HepG2 (cell line): ENCODE data around the gene MIDN. TPM values are rescaled to one million over a fixed set of nuclear protein-coding genes. Genes with fewer than 3 reads are reported as not detected.

Source experiments
- ATF7 ChIP-seq, 2 experiments: fragments of 450-650 bp in 1 of 2; sonication (generic) in 1 of 2; formaldehyde crosslinking in 1 of 2; IDR thresholded peaks; 2 replicates each; pipeline versions ENCODE4 v1.4.0 to v1.6.1; 2016 to 2020; ENCODE audit warnings: antibody characterized with exemption in 1 of 2, mild to moderate bottlenecking in 1 of 2, missing genetic modification reagents in 1 of 2
- BCL6 ChIP-seq: IDR thresholded peaks from 2 replicates; pipeline ENCODE4 v1.6.1; 2016; ENCODE audit warnings: missing genetic modification reagents, missing compliant biosample characterization
- CBX1 ChIP-seq: IDR thresholded peaks from one replicate; pipeline ENCODE4 v1.6.1; 2016; ENCODE audit warnings: antibody characterized with exemption, low read depth
- FOXM1 ChIP-seq: sonication (generic); formaldehyde crosslinking; IDR thresholded peaks from 2 replicates; pipeline ENCODE4 v1.5.0; 2020; ENCODE audit warnings: missing genetic modification reagents
- SUZ12 ChIP-seq: fragments of 150-350 bp; IDR thresholded peaks from 2 replicates; pipeline ENCODE4 v1.6.1; 2014; ENCODE audit warnings: low read depth, low read length
- U2AF2 ChIP-seq: fragments of 200-400 bp; formaldehyde crosslinking; IDR thresholded peaks from 2 replicates; pipeline ENCODE4 v1.6.1; 2017; ENCODE audit warnings: low read depth, mild to moderate bottlenecking, low read length
- ZC3H13 ChIP-seq: sonication (generic); formaldehyde crosslinking; IDR thresholded peaks from 2 replicates; pipeline ENCODE4 v1.8.1; 2023; ENCODE audit warnings: mild to moderate bottlenecking, missing genetic modification reagents, moderate library complexity
- ZNF121 ChIP-seq: sonication (generic); formaldehyde crosslinking; IDR thresholded peaks from 2 replicates; pipeline ENCODE4 v1.5.0; 2020; ENCODE audit warnings: mild to moderate bottlenecking, missing genetic modification reagents
- ZNF264 ChIP-seq: sonication (generic); formaldehyde crosslinking; IDR thresholded peaks from 2 replicates; pipeline ENCODE4 v1.4.0; 2020; ENCODE audit warnings: missing genetic modification reagents
- ZNF317 ChIP-seq: sonication (generic); formaldehyde crosslinking; IDR thresholded peaks from 2 replicates; pipeline ENCODE4 v1.5.0; 2020; ENCODE audit warnings: mild to moderate bottlenecking, missing genetic modification reagents
- ZNF468 ChIP-seq: sonication (generic); formaldehyde crosslinking; IDR thresholded peaks from 2 replicates; pipeline ENCODE4 v1.8.0; 2022; ENCODE audit warnings: mild to moderate bottlenecking, moderate library complexity, missing genetic modification reagents
- ZNF562 ChIP-seq: sonication (generic); formaldehyde crosslinking; IDR thresholded peaks from 2 replicates; pipeline ENCODE4 v1.8.0; 2022; ENCODE audit warnings: missing genetic modification reagents, borderline replicate concordance
- polyA plus RNA-seq, 8 experiments: library from polyadenylated mRNA; depleted of rRNA in 3 of 8; stranded (reverse) in 7 of 8; unstranded in 1 of 8; fragments of >200 nt; fragmentation: Illumina TruSeq in 4 of 8; extraction: Trizol in 4 of 8; gene quantifications; 2 replicates each; pipeline versions ENCODE4 v1.2.1 to v1.2.3, GENCODE V29; 2011 to 2016; ENCODE audit warnings: low read depth in 4 of 8, missing spikeins in 1 of 8, mixed read lengths in 1 of 8; ENCODE audit not compliant: insufficient read depth in 1 of 8
- total RNA-seq, 5 experiments: library from RNA; depleted of rRNA; stranded (reverse); fragments of >200 nt; fragmentation: Illumina TruSeq; extraction: Trizol; gene quantifications; 2 replicates each; pipeline ENCODE4 v1.2.3, GENCODE V29; 2016; ENCODE audit warnings: low read depth in 1 of 5
- TF ChIP-seq, protein P1 (sequence below): sonication (generic); formaldehyde crosslinking; IDR thresholded peaks from 2 replicates; pipeline ENCODE4 v1.4.0; 2020; ENCODE audit warnings: missing genetic modification reagents
- TF ChIP-seq, protein P2 (sequence below): sonication (generic); formaldehyde crosslinking; IDR thresholded peaks from 2 replicates; pipeline ENCODE4 v1.8.0; 2022; ENCODE audit warnings: missing genetic modification reagents, mild to moderate bottlenecking, inconsistent platforms, borderline replicate concordance
- TF ChIP-seq, protein P3 (sequence below): sonication (generic); formaldehyde crosslinking; IDR thresholded peaks from 2 replicates; pipeline ENCODE4 v1.4.0; 2020; ENCODE audit warnings: missing genetic modification reagents, borderline replicate concordance
- TF ChIP-seq, protein P4 (sequence below): sonication (generic); formaldehyde crosslinking; IDR thresholded peaks from 2 replicates; pipeline ENCODE4 v1.9.0; 2022; ENCODE audit warnings: missing genetic modification reagents, mild to moderate bottlenecking, borderline replicate concordance
- TF ChIP-seq, protein P5 (sequence below): IDR thresholded peaks from 2 replicates; pipeline ENCODE4 v1.6.1; 2016; ENCODE audit warnings: missing genetic modification reagents, missing compliant biosample characterization

MIDN gene
- total and polyA plus RNA-seq, 2 of the 13 experiments (the other 11 are each of a cell fraction or from before 2014, with no cell fraction given), result 8.4 to 18.0 TPM

DNA sequence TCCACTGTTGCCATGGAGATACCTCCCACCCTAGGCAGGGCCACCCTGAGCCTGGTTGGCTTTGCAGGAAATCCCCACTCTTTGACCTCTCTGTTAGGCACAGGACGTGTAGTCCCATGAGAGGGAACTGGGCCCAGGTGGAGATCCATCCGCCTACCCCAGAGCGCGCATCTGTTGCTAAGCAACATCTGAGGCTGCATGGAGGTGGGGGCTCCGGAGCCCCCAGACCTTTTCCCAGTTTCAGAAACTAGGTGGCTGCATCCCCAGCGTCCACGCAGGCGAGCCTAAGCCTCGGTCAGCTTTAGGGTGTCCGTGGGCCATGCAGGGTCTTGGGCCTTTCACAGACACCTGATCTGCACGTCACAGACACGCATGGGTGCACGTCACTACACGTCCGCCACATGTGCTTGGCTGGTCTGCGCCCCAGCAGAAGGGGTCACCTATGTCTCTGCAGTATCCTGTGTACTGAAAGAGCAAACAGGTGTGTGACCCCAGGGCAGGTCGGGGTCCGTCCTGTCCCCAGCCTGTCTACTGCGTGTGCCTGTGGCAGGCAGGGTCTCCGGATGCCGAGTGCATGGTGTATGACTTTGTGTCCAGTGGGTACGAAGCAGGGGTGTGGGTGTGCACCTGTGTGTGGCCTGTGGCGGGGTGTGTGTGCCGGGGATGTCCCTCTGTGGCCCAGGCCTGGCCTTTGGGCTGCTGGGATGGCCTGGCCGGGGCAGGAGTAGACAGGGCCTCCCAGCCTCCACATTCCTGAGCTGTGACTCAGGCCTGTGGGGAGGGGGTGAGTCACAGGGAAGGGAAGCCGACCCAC is 16.6 kb downstream of the MIDN start (continued):
- TF ChIP-seq, protein P1, sequence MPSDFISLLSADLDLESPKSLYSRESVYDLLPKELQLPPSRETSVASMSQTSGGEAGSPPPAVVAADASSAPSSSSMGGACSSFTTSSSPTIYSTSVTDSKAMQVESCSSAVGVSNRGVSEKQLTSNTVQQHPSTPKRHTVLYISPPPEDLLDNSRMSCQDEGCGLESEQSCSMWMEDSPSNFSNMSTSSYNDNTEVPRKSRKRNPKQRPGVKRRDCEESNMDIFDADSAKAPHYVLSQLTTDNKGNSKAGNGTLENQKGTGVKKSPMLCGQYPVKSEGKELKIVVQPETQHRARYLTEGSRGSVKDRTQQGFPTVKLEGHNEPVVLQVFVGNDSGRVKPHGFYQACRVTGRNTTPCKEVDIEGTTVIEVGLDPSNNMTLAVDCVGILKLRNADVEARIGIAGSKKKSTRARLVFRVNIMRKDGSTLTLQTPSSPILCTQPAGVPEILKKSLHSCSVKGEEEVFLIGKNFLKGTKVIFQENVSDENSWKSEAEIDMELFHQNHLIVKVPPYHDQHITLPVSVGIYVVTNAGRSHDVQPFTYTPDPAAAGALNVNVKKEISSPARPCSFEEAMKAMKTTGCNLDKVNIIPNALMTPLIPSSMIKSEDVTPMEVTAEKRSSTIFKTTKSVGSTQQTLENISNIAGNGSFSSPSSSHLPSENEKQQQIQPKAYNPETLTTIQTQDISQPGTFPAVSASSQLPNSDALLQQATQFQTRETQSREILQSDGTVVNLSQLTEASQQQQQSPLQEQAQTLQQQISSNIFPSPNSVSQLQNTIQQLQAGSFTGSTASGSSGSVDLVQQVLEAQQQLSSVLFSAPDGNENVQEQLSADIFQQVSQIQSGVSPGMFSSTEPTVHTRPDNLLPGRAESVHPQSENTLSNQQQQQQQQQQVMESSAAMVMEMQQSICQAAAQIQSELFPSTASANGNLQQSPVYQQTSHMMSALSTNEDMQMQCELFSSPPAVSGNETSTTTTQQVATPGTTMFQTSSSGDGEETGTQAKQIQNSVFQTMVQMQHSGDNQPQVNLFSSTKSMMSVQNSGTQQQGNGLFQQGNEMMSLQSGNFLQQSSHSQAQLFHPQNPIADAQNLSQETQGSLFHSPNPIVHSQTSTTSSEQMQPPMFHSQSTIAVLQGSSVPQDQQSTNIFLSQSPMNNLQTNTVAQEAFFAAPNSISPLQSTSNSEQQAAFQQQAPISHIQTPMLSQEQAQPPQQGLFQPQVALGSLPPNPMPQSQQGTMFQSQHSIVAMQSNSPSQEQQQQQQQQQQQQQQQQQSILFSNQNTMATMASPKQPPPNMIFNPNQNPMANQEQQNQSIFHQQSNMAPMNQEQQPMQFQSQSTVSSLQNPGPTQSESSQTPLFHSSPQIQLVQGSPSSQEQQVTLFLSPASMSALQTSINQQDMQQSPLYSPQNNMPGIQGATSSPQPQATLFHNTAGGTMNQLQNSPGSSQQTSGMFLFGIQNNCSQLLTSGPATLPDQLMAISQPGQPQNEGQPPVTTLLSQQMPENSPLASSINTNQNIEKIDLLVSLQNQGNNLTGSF, result no peak
- TF ChIP-seq CBX1 (no peak), ZNF264 (CRISPR knock-in tag) (0 out of 2 replicates have a peak, but pooled peaks have one; percentile 13), ZNF468 (CRISPR knock-in tag) (no peak), ZNF317 (CRISPR knock-in tag) (no peak), ZNF121 (CRISPR knock-in tag) (peak; percentile 73), BCL6 (CRISPR knock-in tag) (peak; percentile 82; the same call in 1 of the 2 replicates), ZNF562 (CRISPR knock-in tag) (no peak), FOXM1 (no peak), ATF7 (IDR thresholded peaks at IDR 0.05) (peak; percentile 73), ATF7 (CRISPR knock-in tag; IDR thresholded peaks at IDR 0.05) (peak; percentile 98), U2AF2 (no peak), ZC3H13 (CRISPR knock-in tag) (0 out of 2 replicates have a peak, but pooled peaks have one; percentile 32), SUZ12 (no peak)
- TF ChIP-seq, protein P2, sequence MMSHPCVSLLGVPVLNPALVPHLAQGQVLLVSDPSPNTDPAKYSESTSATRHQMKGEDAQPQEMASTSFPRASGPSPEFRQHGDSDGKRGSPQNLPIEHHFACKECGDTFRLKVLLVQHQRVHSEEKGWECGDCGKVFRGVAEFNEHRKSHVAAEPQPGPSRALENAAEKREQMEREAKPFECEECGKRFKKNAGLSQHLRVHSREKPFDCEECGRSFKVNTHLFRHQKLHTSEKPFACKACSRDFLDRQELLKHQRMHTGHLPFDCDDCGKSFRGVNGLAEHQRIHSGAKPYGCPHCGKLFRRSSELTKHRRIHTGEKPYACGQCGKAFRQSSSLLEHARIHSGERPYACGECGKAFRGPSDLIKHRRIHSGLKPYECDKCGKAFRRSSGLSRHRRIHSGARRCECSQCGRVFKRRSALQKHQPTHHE (CRISPR knock-in tag), result no peak
- TF ChIP-seq, protein P3, sequence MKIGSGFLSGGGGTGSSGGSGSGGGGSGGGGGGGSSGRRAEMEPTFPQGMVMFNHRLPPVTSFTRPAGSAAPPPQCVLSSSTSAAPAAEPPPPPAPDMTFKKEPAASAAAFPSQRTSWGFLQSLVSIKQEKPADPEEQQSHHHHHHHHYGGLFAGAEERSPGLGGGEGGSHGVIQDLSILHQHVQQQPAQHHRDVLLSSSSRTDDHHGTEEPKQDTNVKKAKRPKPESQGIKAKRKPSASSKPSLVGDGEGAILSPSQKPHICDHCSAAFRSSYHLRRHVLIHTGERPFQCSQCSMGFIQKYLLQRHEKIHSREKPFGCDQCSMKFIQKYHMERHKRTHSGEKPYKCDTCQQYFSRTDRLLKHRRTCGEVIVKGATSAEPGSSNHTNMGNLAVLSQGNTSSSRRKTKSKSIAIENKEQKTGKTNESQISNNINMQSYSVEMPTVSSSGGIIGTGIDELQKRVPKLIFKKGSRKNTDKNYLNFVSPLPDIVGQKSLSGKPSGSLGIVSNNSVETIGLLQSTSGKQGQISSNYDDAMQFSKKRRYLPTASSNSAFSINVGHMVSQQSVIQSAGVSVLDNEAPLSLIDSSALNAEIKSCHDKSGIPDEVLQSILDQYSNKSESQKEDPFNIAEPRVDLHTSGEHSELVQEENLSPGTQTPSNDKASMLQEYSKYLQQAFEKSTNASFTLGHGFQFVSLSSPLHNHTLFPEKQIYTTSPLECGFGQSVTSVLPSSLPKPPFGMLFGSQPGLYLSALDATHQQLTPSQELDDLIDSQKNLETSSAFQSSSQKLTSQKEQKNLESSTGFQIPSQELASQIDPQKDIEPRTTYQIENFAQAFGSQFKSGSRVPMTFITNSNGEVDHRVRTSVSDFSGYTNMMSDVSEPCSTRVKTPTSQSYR, result 0 out of 2 replicates have a peak, but pooled peaks have one; percentile 47
- TF ChIP-seq, protein P4, sequence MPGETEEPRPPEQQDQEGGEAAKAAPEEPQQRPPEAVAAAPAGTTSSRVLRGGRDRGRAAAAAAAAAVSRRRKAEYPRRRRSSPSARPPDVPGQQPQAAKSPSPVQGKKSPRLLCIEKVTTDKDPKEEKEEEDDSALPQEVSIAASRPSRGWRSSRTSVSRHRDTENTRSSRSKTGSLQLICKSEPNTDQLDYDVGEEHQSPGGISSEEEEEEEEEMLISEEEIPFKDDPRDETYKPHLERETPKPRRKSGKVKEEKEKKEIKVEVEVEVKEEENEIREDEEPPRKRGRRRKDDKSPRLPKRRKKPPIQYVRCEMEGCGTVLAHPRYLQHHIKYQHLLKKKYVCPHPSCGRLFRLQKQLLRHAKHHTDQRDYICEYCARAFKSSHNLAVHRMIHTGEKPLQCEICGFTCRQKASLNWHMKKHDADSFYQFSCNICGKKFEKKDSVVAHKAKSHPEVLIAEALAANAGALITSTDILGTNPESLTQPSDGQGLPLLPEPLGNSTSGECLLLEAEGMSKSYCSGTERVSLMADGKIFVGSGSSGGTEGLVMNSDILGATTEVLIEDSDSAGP (CRISPR knock-in tag), result no peak; the same call in 1 of the 2 replicates
- TF ChIP-seq, protein P5, sequence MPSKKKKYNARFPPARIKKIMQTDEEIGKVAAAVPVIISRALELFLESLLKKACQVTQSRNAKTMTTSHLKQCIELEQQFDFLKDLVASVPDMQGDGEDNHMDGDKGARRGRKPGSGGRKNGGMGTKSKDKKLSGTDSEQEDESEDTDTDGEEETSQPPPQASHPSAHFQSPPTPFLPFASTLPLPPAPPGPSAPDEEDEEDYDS (CRISPR knock-in tag), result peak; percentile 17; the same call in 1 of the 2 replicates
